CD4-positive, alpha-beta T cell treated with Interleukin-17A for 4 hours (primary cell): ENCODE measurements around the gene MRPL44.

Source experiments
- DNase-seq: peaks from one replicate; pipeline ENCODE4 v3.0.0-alpha.2; 2020; ENCODE audit warnings: mixed read lengths

Gene MRPL44

GRCh38 chr2:224016963-224017362, 59.7 kb downstream of the MRPL44 start:
- DNase-seq: no peak
